HEK293 (cell line): ENCODE data around the gene IFRD2.
A peak's percentile ranks its signal among the peaks of the same experiment; 100 is the strongest.

Experiments used
- AEBP2 ChIP-seq: fragments of 450-650 bp; formaldehyde crosslinking; IDR thresholded peaks from 2 replicates; pipeline ENCODE4 v1.5.1; 2016; ENCODE audit warnings: missing biosample characterization, missing genetic modification characterization, borderline replicate concordance
- CTCF ChIP-seq: fragments of 450-650 bp; formaldehyde crosslinking; IDR thresholded peaks from 2 replicates; pipeline ENCODE4 v1.5.1; 2016; ENCODE audit warnings: missing biosample characterization, missing genetic modification characterization
- PBX3 ChIP-seq: sonication (generic); formaldehyde crosslinking; IDR thresholded peaks from 2 replicates; pipeline ENCODE4 v1.8.1; 2022; ENCODE audit warnings: mild to moderate bottlenecking, moderate library complexity, missing genetic modification reagents
- PRDM1 ChIP-seq: fragments of 450-650 bp; formaldehyde crosslinking; IDR thresholded peaks from 2 replicates; pipeline ENCODE4; 2016; ENCODE audit warnings: missing biosample characterization, missing genetic modification characterization
- PRDM2 ChIP-seq: fragments of 450-650 bp; formaldehyde crosslinking; IDR thresholded peaks from 2 replicates; pipeline ENCODE4 v1.5.1; 2016; ENCODE audit warnings: missing biosample characterization, missing genetic modification characterization, borderline replicate concordance
- PRDM6 ChIP-seq: fragments of 450-650 bp; formaldehyde crosslinking; IDR thresholded peaks from 2 replicates; pipeline ENCODE4 v1.5.1; 2017; ENCODE audit warnings: missing biosample characterization, missing genetic modification characterization
- REPIN1 ChIP-seq: fragments of 450-650 bp; formaldehyde crosslinking; IDR thresholded peaks from 2 replicates; pipeline ENCODE4 v1.5.1; 2017; ENCODE audit warnings: missing biosample characterization, missing genetic modification characterization, low read depth
- SP7 ChIP-seq: fragments of 450-650 bp; formaldehyde crosslinking; IDR thresholded peaks from 2 replicates; pipeline ENCODE4 v1.5.1; 2016; ENCODE audit warnings: missing biosample characterization, missing genetic modification characterization
- YY1 ChIP-seq: fragments of 450-650 bp; formaldehyde crosslinking; IDR thresholded peaks from 2 replicates; pipeline ENCODE4 v1.5.1; 2018; ENCODE audit warnings: missing biosample characterization, missing genetic modification characterization
- ZNF133 ChIP-seq: fragments of 450-650 bp; formaldehyde crosslinking; IDR thresholded peaks from 2 replicates; pipeline ENCODE4 v1.5.1; 2016; ENCODE audit warnings: missing biosample characterization, missing genetic modification characterization
- ZNF157 ChIP-seq: fragments of 450-650 bp; formaldehyde crosslinking; IDR thresholded peaks from 2 replicates; pipeline ENCODE4 v1.5.1; 2016; ENCODE audit warnings: missing biosample characterization, missing genetic modification characterization
- ZNF174 ChIP-seq: fragments of 450-650 bp; formaldehyde crosslinking; IDR thresholded peaks from 2 replicates; pipeline ENCODE4 v1.5.0; 2017; ENCODE audit warnings: missing biosample characterization, mild to moderate bottlenecking, missing genetic modification characterization
- ZNF2 ChIP-seq: fragments of 450-650 bp; formaldehyde crosslinking; IDR thresholded peaks from 2 replicates; pipeline ENCODE4 v1.5.1; 2016; ENCODE audit warnings: missing biosample characterization, missing genetic modification characterization
- ZNF24 ChIP-seq: fragments of 450-650 bp; formaldehyde crosslinking; IDR thresholded peaks from 2 replicates; pipeline ENCODE4 v1.5.1; 2016; ENCODE audit warnings: missing biosample characterization, missing genetic modification characterization
- ZNF426 ChIP-seq: fragments of 450-650 bp; formaldehyde crosslinking; IDR thresholded peaks from 2 replicates; pipeline ENCODE4 v1.5.1; 2017; ENCODE audit warnings: missing biosample characterization, missing genetic modification characterization, mild to moderate bottlenecking, inconsistent platforms, moderate library complexity
- ZNF488 ChIP-seq: fragments of 450-650 bp; formaldehyde crosslinking; IDR thresholded peaks from 2 replicates; pipeline ENCODE4 v1.5.1; 2016; ENCODE audit warnings: missing biosample characterization, missing genetic modification characterization
- ZNF561 ChIP-seq: fragments of 450-650 bp; IDR thresholded peaks from 2 replicates; pipeline ENCODE4 v1.5.1; 2018; ENCODE audit warnings: missing biosample characterization, missing genetic modification characterization, borderline replicate concordance
- ZNF621 ChIP-seq: fragments of 450-650 bp; formaldehyde crosslinking; IDR thresholded peaks from 2 replicates; pipeline ENCODE4 v1.5.1; 2017; ENCODE audit warnings: missing biosample characterization, missing genetic modification characterization
- ZNF76 ChIP-seq: fragments of 450-650 bp; formaldehyde crosslinking; IDR thresholded peaks from 2 replicates; pipeline ENCODE4; 2016; ENCODE audit warnings: low read depth, missing biosample characterization, missing genetic modification characterization, borderline replicate concordance
- ZNF843 ChIP-seq: fragments of 450-650 bp; formaldehyde crosslinking; IDR thresholded peaks from 2 replicates; pipeline ENCODE4 v1.5.1; 2016; ENCODE audit warnings: missing biosample characterization, missing genetic modification characterization
- ZSCAN30 ChIP-seq: fragments of 450-650 bp; IDR thresholded peaks from 2 replicates; pipeline ENCODE4 v1.5.1; 2018; ENCODE audit warnings: missing biosample characterization, mild to moderate bottlenecking, missing genetic modification characterization, moderate library complexity
- TF ChIP-seq, protein P1 (sequence below): fragments of 450-650 bp; formaldehyde crosslinking; IDR thresholded peaks from 2 replicates; pipeline ENCODE4 v1.5.1; 2017; ENCODE audit warnings: missing biosample characterization, missing genetic modification characterization
- TF ChIP-seq, protein P2 (sequence below): fragments of 450-650 bp; formaldehyde crosslinking; IDR thresholded peaks from 2 replicates; pipeline ENCODE4 v1.5.1; 2016; ENCODE audit warnings: missing biosample characterization, missing genetic modification characterization, low read depth

Gene IFRD2

DNA sequence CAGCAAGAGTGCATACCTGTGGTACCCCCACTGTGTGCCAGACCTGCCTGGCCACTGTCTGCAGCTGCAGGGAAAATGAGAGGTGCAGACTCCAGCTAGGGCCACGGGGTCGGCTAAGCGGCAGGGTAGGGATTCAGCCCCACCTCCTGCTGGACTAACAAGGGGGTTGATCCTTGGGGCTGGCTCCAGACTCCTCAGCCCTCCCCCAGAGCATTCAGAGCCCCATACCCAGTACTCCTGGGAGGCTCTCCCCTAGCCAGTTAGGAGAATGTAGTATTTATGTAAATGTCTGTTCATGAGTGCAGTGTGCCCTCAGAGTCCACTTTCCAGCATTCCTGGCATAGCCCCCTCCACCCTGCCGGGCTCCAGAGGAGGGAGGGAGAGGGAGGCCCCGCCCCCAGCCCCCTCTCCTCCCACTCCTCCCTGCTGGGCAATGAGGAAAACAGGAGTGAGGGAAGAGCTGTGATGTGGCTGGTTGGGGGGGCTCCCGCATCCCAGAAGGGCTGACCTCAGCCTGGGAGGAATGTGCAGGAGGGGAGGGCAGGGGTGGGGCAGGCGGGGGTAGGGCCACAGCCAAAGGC lies 27.8 kb downstream of the IFRD2 start (continued):
- TF ChIP-seq, protein P1, sequence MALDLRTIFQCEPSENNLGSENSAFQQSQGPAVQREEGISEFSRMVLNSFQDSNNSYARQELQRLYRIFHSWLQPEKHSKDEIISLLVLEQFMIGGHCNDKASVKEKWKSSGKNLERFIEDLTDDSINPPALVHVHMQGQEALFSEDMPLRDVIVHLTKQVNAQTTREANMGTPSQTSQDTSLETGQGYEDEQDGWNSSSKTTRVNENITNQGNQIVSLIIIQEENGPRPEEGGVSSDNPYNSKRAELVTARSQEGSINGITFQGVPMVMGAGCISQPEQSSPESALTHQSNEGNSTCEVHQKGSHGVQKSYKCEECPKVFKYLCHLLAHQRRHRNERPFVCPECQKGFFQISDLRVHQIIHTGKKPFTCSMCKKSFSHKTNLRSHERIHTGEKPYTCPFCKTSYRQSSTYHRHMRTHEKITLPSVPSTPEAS, result no peak
- no peak for TF ChIP-seq PBX3
- TF ChIP-seq SP7 (tag by site-specific recombination), result peak; percentile 60
- TF ChIP-seq ZSCAN30 (tag by site-specific recombination), result no peak
- TF ChIP-seq CTCF (tag by site-specific recombination), result no peak
- TF ChIP-seq ZNF426 (tag by site-specific recombination), result no peak
- no peak for TF ChIP-seq ZNF488 (tag by site-specific recombination)
- no peak for TF ChIP-seq ZNF2 (tag by site-specific recombination)
- no peak for TF ChIP-seq REPIN1 (tag by site-specific recombination)
- TF ChIP-seq ZNF133 (tag by site-specific recombination), result no peak
- TF ChIP-seq ZNF76, result no peak
- TF ChIP-seq PRDM1, result no peak
- no peak for TF ChIP-seq YY1 (tag by site-specific recombination)
- TF ChIP-seq, protein P2, sequence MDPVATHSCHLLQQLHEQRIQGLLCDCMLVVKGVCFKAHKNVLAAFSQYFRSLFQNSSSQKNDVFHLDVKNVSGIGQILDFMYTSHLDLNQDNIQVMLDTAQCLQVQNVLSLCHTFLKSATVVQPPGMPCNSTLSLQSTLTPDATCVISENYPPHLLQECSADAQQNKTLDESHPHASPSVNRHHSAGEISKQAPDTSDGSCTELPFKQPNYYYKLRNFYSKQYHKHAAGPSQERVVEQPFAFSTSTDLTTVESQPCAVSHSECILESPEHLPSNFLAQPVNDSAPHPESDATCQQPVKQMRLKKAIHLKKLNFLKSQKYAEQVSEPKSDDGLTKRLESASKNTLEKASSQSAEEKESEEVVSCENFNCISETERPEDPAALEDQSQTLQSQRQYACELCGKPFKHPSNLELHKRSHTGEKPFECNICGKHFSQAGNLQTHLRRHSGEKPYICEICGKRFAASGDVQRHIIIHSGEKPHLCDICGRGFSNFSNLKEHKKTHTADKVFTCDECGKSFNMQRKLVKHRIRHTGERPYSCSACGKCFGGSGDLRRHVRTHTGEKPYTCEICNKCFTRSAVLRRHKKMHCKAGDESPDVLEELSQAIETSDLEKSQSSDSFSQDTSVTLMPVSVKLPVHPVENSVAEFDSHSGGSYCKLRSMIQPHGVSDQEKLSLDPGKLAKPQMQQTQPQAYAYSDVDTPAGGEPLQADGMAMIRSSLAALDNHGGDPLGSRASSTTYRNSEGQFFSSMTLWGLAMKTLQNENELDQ (tag by site-specific recombination), result no peak
- no peak for TF ChIP-seq ZNF621 (tag by site-specific recombination)
- TF ChIP-seq PRDM2 (tag by site-specific recombination), result no peak
- TF ChIP-seq AEBP2 (tag by site-specific recombination), result no peak
- no peak for TF ChIP-seq ZNF174 (tag by site-specific recombination)
- no peak for TF ChIP-seq ZNF157 (tag by site-specific recombination)
- no peak for TF ChIP-seq ZNF561
- TF ChIP-seq ZNF24 (tag by site-specific recombination), result no peak
- no peak for TF ChIP-seq ZNF843 (tag by site-specific recombination)
- TF ChIP-seq PRDM6 (tag by site-specific recombination), result no peak
